Omental fat pad (tissue), 4 donors: ENCODE measurements around the gene EGFL7. TPM values are rescaled to one million over a fixed set of nuclear protein-coding genes. Genes with fewer than 3 reads are reported as not detected.

Experiments
- ATAC-seq: fragments of 150-250 bp; one replicate; pipeline ENCODE4 v1.9.1; 2016; ENCODE audit warnings: mild to moderate bottlenecking, moderate library complexity; ENCODE audit not compliant: low FRiP score
- DNase-seq: peaks from one replicate; pipeline ENCODE4 v3.0.0-alpha.2; 2019; ENCODE audit warnings: low spot score
- total RNA-seq, 4 donors: library from RNA; depleted of rRNA; stranded (reverse); fragments of >200 nt; gene quantifications; one replicate each; pipeline ENCODE4 v1.1.0, GENCODE V29; 2016
- TF ChIP-seq, protein P1 (sequence below), 3 donors: fragments of 450-650 bp; IDR thresholded peaks; one replicate each; pipeline ENCODE4 v1.5.1; 2016 to 2017; ENCODE audit warnings: antibody characterized with exemption in 3 of 3, mild to moderate bottlenecking in 3 of 3, moderate library complexity in 2 of 3

The EGFL7 gene
- total RNA-seq, 4 donors from 2014 or later: 50.6 to 274 (median 145) TPM

DNA sequence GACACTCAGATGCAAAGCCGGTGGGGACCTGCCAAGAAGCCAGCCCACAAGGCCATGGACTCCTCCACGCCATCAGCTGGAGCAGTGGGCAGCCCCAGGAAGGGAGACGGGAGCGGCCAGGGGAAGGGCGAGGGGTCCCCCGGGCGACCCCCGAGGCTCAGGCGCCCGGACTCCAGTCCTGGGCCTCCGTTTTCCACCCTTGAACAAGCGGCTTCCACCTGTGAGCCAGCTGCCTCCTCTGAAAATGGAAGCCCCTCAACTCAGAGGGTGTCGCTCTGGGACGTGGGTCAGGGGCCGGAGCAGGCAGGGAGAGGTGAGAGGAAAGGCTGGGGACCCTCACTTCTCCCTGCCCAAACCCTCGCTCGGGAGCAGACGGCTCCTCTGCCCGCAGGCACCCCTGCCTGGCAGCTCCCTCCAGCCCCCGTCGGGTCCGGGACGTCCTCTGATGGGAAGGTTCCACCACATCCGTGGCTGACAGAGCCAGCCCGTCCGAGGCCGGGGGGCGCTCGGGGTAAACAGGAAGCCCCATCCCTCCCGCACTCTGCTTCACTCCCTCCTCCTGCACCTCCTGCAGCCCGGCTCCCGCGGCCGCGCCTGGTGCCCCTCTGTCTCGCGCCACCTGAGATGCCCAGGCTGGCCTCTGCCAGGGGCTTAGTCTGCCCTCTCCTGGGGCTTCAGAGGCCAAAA is 3.7 kb upstream of the EGFL7 start:
- TF ChIP-seq, protein P1, sequence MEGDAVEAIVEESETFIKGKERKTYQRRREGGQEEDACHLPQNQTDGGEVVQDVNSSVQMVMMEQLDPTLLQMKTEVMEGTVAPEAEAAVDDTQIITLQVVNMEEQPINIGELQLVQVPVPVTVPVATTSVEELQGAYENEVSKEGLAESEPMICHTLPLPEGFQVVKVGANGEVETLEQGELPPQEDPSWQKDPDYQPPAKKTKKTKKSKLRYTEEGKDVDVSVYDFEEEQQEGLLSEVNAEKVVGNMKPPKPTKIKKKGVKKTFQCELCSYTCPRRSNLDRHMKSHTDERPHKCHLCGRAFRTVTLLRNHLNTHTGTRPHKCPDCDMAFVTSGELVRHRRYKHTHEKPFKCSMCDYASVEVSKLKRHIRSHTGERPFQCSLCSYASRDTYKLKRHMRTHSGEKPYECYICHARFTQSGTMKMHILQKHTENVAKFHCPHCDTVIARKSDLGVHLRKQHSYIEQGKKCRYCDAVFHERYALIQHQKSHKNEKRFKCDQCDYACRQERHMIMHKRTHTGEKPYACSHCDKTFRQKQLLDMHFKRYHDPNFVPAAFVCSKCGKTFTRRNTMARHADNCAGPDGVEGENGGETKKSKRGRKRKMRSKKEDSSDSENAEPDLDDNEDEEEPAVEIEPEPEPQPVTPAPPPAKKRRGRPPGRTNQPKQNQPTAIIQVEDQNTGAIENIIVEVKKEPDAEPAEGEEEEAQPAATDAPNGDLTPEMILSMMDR (IDR thresholded peaks at IDR 0.05): no peak
- DNase-seq: no peak
- no peak for ATAC-seq

DNA sequence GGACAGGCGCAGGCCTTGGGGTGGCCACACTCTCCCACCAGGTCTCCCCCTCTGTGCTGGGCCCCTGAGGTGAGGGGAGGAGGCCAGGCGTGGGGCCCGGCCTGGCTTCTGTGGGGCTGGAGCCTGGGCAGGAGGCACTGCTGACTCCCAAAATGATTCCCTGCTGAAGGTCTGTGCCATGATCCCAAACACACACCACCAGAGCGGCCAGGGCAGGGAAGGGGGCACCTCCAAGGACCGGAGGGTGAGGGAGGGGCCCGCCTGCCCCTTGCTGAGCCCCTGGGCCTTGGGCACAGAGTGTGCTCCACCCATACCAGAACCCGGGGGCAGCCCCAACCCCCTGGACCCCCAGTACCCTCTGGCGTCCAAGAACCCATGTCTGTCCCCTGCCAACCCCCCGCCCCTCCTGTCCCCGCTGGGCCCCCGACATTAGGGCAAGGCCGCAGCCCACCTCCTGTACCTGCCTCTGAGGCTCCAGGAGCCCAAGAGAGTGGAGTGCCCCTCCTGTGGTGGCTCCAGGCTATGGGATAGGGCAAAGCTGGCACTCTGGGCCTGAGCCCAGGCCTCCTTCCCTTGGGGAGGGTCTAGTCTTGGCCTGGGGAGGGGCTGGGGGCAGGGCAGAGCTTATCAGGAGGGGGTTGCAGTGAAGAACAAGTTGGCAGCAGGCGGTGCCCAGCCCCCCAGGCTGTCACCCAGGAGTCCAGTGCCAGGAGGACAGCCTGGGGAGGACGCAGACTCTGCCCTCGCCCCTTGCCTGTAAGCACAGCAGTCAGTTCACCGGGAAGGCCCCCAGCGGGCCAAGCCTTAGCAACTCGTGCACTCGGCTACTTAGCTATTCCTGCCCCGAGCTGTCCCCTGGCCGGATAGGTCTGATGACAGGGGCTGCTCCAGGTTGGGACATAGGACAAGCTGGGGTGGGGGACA is 2.6 kb upstream of the EGFL7 start:
- TF ChIP-seq, protein P1 (IDR thresholded peaks at IDR 0.05): no peak
- no peak for DNase-seq

DNA sequence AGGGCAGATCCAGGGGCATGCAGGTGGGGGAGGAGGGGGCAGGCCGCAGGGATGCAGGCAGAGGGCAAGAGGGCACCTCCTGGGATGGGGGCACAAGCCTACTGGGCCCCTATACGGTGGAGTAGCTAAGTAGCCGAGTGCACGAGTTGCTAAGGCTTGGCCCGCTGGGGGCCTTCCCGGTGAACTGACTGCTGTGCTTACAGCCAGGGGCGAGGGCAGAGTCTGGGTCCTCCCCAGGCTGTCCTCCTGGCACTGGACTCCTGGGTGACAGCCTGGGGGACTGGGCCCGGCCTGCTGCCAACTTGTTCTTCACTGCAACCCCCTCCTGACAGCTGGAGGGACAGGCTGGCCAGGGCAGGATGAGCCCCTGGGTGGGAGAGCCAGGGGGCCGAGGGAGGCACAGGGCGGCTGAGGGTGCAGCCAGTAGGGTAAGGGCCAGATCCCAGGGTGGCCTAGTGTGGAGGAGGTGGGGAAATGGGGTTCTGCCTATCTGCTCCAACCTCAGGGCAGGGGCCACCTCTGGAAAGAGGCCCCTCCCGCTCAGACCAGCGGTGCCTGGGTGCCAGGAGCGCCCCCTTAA is 1.7 kb upstream of the EGFL7 start:
- ATAC-seq (no peak), DNase-seq (no peak)
- TF ChIP-seq, protein P1 (IDR thresholded peaks at IDR 0.05): no peak

More for the DNA sequence above, 2.6 kb upstream of the EGFL7 start:
- ATAC-seq: no peak

DNA sequence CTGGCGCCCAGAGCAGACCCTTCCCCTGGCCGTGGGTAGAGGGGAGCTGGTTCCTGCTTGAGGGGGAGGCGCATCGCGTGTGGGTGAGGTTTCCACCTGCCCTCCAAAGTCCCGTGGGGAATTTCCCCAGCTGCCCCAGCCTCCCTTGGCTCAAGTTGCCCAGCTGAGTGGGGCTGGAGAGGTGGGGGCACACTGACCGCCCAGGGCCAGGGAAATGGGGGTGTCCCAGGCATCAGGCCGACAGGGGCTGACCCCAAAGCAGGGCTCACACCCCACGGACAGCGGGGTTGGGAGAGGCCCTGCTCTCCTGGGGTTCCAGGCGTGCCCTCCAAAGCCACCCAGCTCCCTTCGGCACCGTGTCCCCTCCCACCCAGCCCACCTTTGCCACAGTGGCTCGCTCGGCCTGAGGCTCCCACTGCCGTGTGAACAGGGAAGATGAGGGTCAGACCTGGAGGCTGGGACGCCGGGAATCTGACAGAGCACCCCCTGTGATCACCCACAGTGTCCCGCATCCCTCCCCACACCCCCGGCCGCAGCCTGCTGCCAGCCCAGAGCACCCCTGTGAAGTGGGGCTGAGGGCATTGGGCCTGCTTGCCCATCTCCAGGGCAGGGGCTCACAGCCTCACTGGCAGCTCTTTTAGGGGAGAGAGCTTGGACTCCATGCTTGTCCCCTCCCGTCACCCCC is 933 bp upstream of the EGFL7 start:
- DNase-seq: no peak
- TF ChIP-seq, protein P1 (IDR thresholded peaks at IDR 0.05): no peak
- ATAC-seq: no peak

DNA sequence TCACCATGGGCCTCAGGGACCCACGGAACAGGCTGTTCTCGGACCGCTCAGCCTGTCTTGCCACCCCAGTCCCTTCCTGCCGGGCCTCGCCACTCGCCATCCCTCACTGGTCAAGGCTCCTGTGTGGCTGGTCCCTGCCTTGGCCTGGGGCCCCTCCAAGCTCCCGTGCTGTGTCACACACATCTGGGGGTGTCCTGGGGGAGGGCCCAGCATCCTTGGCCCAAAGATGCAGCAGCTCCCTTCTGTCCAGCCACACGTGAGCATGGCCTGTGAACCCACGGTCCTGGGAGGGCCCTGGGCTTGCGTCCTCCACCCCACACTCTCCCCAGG is 425 bp upstream of the EGFL7 start:
- no peak for DNase-seq
- TF ChIP-seq, protein P1 (IDR thresholded peaks at IDR 0.05): no peak
- no peak for ATAC-seq

DNA sequence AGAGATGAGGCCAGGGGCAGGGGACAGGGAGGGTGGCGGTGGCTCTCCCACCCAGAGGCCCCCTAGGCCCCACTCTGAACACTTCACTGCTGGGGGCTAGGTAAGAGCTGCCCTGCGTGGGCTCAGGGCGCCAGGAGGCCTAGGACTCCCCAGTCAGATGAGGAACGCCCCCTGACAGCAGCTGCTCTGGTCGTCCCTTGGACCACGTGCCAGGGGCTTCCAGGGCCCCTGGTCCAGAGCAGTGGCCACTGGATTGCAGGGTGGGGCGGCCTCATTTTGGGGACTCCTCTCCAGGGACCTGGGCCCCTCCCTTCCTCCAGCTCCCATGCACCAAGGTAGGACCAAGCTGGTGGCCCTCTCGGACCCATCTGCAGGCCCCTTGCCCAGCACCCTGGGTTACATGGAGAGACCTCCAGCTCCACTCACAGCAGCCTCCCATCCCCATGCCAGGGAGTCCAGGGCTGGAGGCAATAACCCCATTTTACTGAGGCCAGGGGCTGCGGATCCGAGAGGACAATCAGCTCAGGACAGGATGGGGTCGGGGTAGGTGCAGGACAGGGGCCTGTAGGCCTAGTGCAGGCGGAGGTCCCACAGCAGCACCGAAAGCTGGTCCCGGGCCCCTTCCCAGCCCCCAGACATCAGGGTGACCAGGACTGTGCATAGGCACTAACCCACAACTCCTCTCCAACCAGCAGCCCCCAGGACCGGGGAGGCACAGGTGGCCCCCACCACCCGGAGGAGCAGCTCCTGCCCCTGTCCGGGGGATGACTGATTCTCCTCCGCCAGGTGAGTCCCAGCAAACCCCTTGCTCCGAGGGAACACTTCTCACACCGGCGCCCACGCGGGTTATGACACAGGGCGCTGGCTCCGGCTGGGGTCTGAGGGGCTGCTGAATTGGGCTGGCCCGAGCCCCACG is 1.5 kb downstream of the EGFL7 start:
- ATAC-seq (no peak), DNase-seq (no peak)

More for the DNA sequence above, 1.5 kb downstream of the EGFL7 start:
- TF ChIP-seq, protein P1 (IDR thresholded peaks at IDR 0.05): no peak
